ENCODE data around the gene MED14.
A peak's percentile ranks its signal among the peaks of the same experiment; 100 is the strongest.

Gene MED14

GRCh38 chrX:40729598-40730584, 5.5 kb downstream of the MED14 start:
- no peak for DNase-seq

GRCh38 chrX:40727581-40728252, 7.6 kb downstream of the MED14 start:
- DNase-seq: no peak

GRCh38 chrX:40727093-40727492, 8.2 kb downstream of the MED14 start:
- no peak for DNase-seq

GRCh38 chrX:40722930-40723329, 12.4 kb downstream of the MED14 start:
- no peak for DNase-seq

GRCh38 chrX:40721489-40722106, 13.7 kb downstream of the MED14 start:
- no peak for DNase-seq

GRCh38 chrX:40720792-40721191, 14.6 kb downstream of the MED14 start:
- no peak for DNase-seq

GRCh38 chrX:40720339-40720738, 15.0 kb downstream of the MED14 start:
- DNase-seq: no peak

GRCh38 chrX:40719731-40720130, 15.6 kb downstream of the MED14 start:
- DNase-seq: no peak

- DNase-seq: no peak
Observed at GRCh38 chrX:40719218-40719617, 16.1 kb downstream of the MED14 start.

- no peak for DNase-seq
Observed at GRCh38 chrX:40709395-40709794, 25.9 kb downstream of the MED14 start.

GRCh38 chrX:40705658-40706312, 29.6 kb downstream of the MED14 start:
- no peak for DNase-seq

GRCh38 chrX:40700640-40701342, 34.6 kb downstream of the MED14 start:
- no peak for DNase-seq

GRCh38 chrX:40698851-40699250, 36.5 kb downstream of the MED14 start:
- no peak for DNase-seq

- no peak for DNase-seq
Observed at GRCh38 chrX:40694802-40695201, 40.5 kb downstream of the MED14 start.

- no peak for DNase-seq
Observed at GRCh38 chrX:40688929-40689328, 46.4 kb downstream of the MED14 start.

- DNase-seq: no peak
Observed at GRCh38 chrX:40687169-40687568, 48.2 kb downstream of the MED14 start.

- DNase-seq: no peak
Observed at GRCh38 chrX:40685362-40685918, 49.9 kb downstream of the MED14 start.

GRCh38 chrX:40684092-40684491, 51.2 kb downstream of the MED14 start:
- no peak for DNase-seq

GRCh38 chrX:40683245-40683644, 52.1 kb downstream of the MED14 start:
- DNase-seq: no peak

GRCh38 chrX:40671126-40671525, 64.2 kb downstream of the MED14 start:
- peak; percentile 33 for DNase-seq

GRCh38 chrX:40663880-40664630, 71.3 kb downstream of the MED14 start:
- no peak for DNase-seq
